SK-N-SH treated with all-trans-retinoic acid at 6 μM for 48 hours (cell line): ENCODE data around the gene CD74.

Experiments
- ATAC-seq: fragments of 200-7000 bp; cut with Tn5 transposase; 3 replicates; pipeline ENCODE4 v1.9.1; 2020; ENCODE audit warnings: mild to moderate bottlenecking, moderate library complexity
- BACH2 ChIP-seq: fragments of 250-450 bp; sonication (Bioruptor Pico); IDR thresholded peaks from 2 replicates; pipeline ENCODE4 v1.9.0; 2021; ENCODE audit warnings: mild to moderate bottlenecking, borderline replicate concordance
- CREB5 ChIP-seq: fragments of 250-450 bp; sonication (Bioruptor Pico); IDR thresholded peaks from 2 replicates; pipeline ENCODE4 v1.5.1; 2020; ENCODE audit warnings: low read depth, mild to moderate bottlenecking, moderate library complexity
- CSDC2 ChIP-seq: fragments of 250-450 bp; sonication (Bioruptor Pico); IDR thresholded peaks from 2 replicates; pipeline ENCODE4 v1.5.0; 2020; ENCODE audit warnings: mild to moderate bottlenecking, moderate library complexity
- CSRNP3 ChIP-seq: fragments of 250-450 bp; sonication (Bioruptor Pico); IDR thresholded peaks from 2 replicates; pipeline ENCODE4 v1.5.1; 2021; ENCODE audit warnings: mild to moderate bottlenecking, moderate library complexity
- ESRRG ChIP-seq: fragments of 250-450 bp; sonication (Bioruptor Pico); IDR thresholded peaks from 2 replicates; pipeline ENCODE4 v1.6.1; 2021; ENCODE audit warnings: mild to moderate bottlenecking
- GLIS3 ChIP-seq: fragments of 250-450 bp; sonication (Bioruptor Pico); IDR thresholded peaks from 2 replicates; pipeline ENCODE4 v1.5.0; 2020; ENCODE audit warnings: mild to moderate bottlenecking, moderate library complexity
- ISL1 ChIP-seq: fragments of 250-450 bp; sonication (Bioruptor Pico); IDR thresholded peaks from 2 replicates; pipeline ENCODE4 v2.1.2; 2022; ENCODE audit warnings: mild to moderate bottlenecking, moderate library complexity
- PATZ1 ChIP-seq: fragments of 250-450 bp; sonication (Bioruptor Pico); IDR thresholded peaks from 2 replicates; pipeline ENCODE4 v1.8.0; 2020; ENCODE audit warnings: mild to moderate bottlenecking, moderate library complexity, borderline replicate concordance
- POU6F1 ChIP-seq: fragments of 250-450 bp; sonication (Bioruptor Pico); IDR thresholded peaks from 2 replicates; pipeline ENCODE4 v1.8.0; 2021; ENCODE audit warnings: low read depth, mild to moderate bottlenecking, moderate library complexity, borderline replicate concordance
- PPARA ChIP-seq: fragments of 250-450 bp; sonication (Bioruptor Pico); IDR thresholded peaks from 2 replicates; pipeline ENCODE4 v1.5.0; 2020; ENCODE audit warnings: mild to moderate bottlenecking, borderline replicate concordance
- TCF4 ChIP-seq: fragments of 250-450 bp; sonication (Bioruptor Pico); IDR thresholded peaks from 2 replicates; pipeline ENCODE4 v1.8.0; 2021; ENCODE audit warnings: mild to moderate bottlenecking, moderate library complexity, borderline replicate concordance
- TOX ChIP-seq: fragments of 250-450 bp; sonication (Bioruptor Pico); IDR thresholded peaks from 2 replicates; pipeline ENCODE4 v1.8.0; 2021; ENCODE audit warnings: mild to moderate bottlenecking, moderate library complexity, borderline replicate concordance
- TSHZ2 ChIP-seq: fragments of 250-450 bp; sonication (Bioruptor Pico); IDR thresholded peaks from 2 replicates; pipeline ENCODE4 v1.5.0; 2020; ENCODE audit warnings: mild to moderate bottlenecking, moderate library complexity
- ZFP3 ChIP-seq: fragments of 250-450 bp; sonication (Bioruptor Pico); IDR thresholded peaks from 2 replicates; pipeline ENCODE4 v1.5.0; 2020; ENCODE audit warnings: mild to moderate bottlenecking, moderate library complexity
- ZNF565 ChIP-seq: fragments of 450-650 bp; formaldehyde crosslinking; conservative IDR thresholded peaks from 2 replicates; pipeline ENCODE4 v1.5.0; 2020; ENCODE audit warnings: low read depth, mild to moderate bottlenecking, moderate library complexity
- ZNF70 ChIP-seq: fragments of 450-650 bp; formaldehyde crosslinking; IDR thresholded peaks from 2 replicates; pipeline ENCODE4 v1.5.0; 2020; ENCODE audit warnings: mild to moderate bottlenecking, moderate library complexity

The CD74 gene

GRCh38 chr5:150372639-150373038 lies 40.1 kb downstream of the CD74 start:
- TF ChIP-seq TSHZ2 (CRISPR knock-in tag) (no peak), CREB5 (CRISPR knock-in tag) (no peak), GLIS3 (CRISPR knock-in tag) (no peak)
- ATAC-seq = no peak

- TF ChIP-seq TCF4 (no peak), TSHZ2 (CRISPR knock-in tag) (no peak), BACH2 (no peak), ZNF565 (CRISPR knock-in tag) (no peak), PATZ1 (CRISPR knock-in tag) (no peak), TOX (CRISPR knock-in tag) (no peak), ZNF70 (CRISPR knock-in tag) (no peak), POU6F1 (CRISPR knock-in tag) (no peak), CSRNP3 (CRISPR knock-in tag) (no peak)
- TF ChIP-seq, all 23 proteins: peak for 0
- no peak for ATAC-seq
Observed at GRCh38 chr5:150368526-150368925, 44.2 kb downstream of the CD74 start.

- no peak for ATAC-seq
- TF ChIP-seq CSDC2 (no peak), TSHZ2 (CRISPR knock-in tag) (no peak), POU6F1 (CRISPR knock-in tag) (no peak), PPARA (CRISPR knock-in tag) (no peak), TCF4 (no peak), BACH2 (no peak), ZFP3 (CRISPR knock-in tag) (no peak), ISL1 (CRISPR knock-in tag) (no peak), ZNF70 (CRISPR knock-in tag) (no peak), ESRRG (CRISPR knock-in tag) (no peak)
Observed at GRCh38 chr5:150364004-150364403, 48.7 kb downstream of the CD74 start.
